ENCODE results near the gene HERPUD1. TPM values are rescaled to one million over a fixed set of nuclear protein-coding genes. Genes with fewer than 3 reads are reported as not detected.

The HERPUD1 gene
- total and polyA plus RNA-seq, 2 of the 8 experiments (the other 6 are each of a cell fraction or from before 2014, with no cell fraction given): 23.3 to 34.7 TPM

DNA sequence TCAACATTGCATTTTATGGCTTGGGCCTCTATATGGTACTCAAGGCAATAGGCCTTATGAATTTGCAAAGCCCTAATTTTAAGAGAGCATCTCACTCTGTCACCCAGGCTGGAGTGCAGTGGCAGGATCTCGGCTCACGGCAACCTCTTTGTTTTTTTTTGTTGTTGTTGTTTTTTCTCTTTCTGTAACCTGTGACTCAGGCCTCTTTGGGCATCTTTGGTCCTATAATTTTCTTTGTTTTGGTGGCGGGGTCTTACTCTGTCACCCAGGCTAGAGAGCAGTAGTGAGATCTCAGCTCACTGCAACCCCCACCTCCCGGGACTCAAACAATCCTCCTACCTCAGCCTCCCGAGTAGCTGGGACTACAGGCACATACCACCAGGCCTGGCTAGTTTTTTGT is 21.8 kb upstream of the HERPUD1 start:
- no peak for FAIRE-seq
- POLR2A ChIA-PET (ENCODE audit: partially characterized antibody): interaction anchor here (0.6 to 3.4 kb wide), 4 partner anchors 8 to 382 kb away, joined by 3 to 13 read pairs (median 4); partner anchors contain the start of gene HERPUD1

More for the DNA sequence above, 21.8 kb upstream of the HERPUD1 start:
- WGBS, 2 experiments (ENCODE audit: extremely low coverage in 1 of 2, insufficient coverage in 1 of 2, insufficient read length in 1 of 2, insufficient replicate concordance in 2 of 2, low coverage in 1 of 2, low lambda C conversion rate in 2 of 2, missing lambda C conversion rate in 1 of 2): 83% methylated on average over 5 of the region's 5 CpGs; no CpG with 5 or more reads in 1 of the 2 experiments
- no peak for DNase-seq (ENCODE audit: low read depth in 1 of 2, low spot score in 2 of 2)
- Histone ChIP-seq H3K14ac (ENCODE audit: insufficient read length) (no peak overlapping the region), H2AFZ (ENCODE audit: low read length) (no peak overlapping the region), H2AK5ac (ENCODE audit: low read depth, low read length) (no peak overlapping the region), H3K79me2 (ENCODE audit: control insufficient read depth in 1 of 2, insufficient read depth in 2 of 2, low read length in 2 of 2) (no peaks in the 10 kb centered on the region), H3K27ac (ENCODE audit: low read depth, low read length) (no peak overlapping the region), H3K56ac (replicated peaks; ENCODE audit: insufficient read length, low read depth, low read length) (no peak overlapping the region), H2BK12ac (ENCODE audit: low read depth, low read length) (no peak overlapping the region), H3K9me3 (ENCODE audit: insufficient read depth in 2 of 2, low read depth in 1 of 2, low read length in 1 of 2) (no peaks in the 10 kb centered on the region), H2BK20ac (ENCODE audit: low read length) (no peak overlapping the region), H3K4ac (replicated peaks; ENCODE audit: insufficient read length, low read depth, low read length) (no peak overlapping the region), H3K23ac (ENCODE audit: insufficient read length) (no peak overlapping the region), H4K8ac (ENCODE audit: extremely low read depth, insufficient read depth, low read length) (no peak overlapping the region), H3K4me2 (ENCODE audit: insufficient read depth in 1 of 2, low read depth in 2 of 2, low read length in 2 of 2) (no peak overlapping the region), H3K9ac (replicated peaks in 1 of 4; ENCODE audit: extremely low read depth in 1 of 4, low read depth in 3 of 4, low read length in 3 of 4) (no peak overlapping the region), H2BK15ac (ENCODE audit: low read length) (no peak overlapping the region), H4K91ac (replicated peaks; ENCODE audit: insufficient read length, low read length) (no peak overlapping the region), H3K23me2 (ENCODE audit: low read depth, low read length) (no peaks in the 10 kb centered on the region), H3K36me3 (ENCODE audit: control insufficient read depth in 2 of 4, insufficient read depth in 4 of 4, low read length in 3 of 4) (no peaks in the 10 kb centered on the region), H3K27me3 (replicated peaks in 1 of 4; ENCODE audit: control insufficient read depth in 3 of 4, extremely low read depth in 1 of 4, insufficient read depth in 3 of 4, low read length in 3 of 4) (no peaks in the 10 kb centered on the region; a peak in 1 of 7 replicates), H2BK120ac (replicated peaks; ENCODE audit: low read depth, low read length) (no peak overlapping the region), H4K5ac (ENCODE audit: insufficient read length, low read depth, low read length) (no peak overlapping the region), H3K4me3 (ENCODE audit: extremely low read depth in 1 of 4, insufficient read depth in 2 of 4, low read depth in 3 of 4, low read length in 4 of 4) (no peak overlapping the region), H2BK5ac (ENCODE audit: low read depth, low read length) (no peak overlapping the region), H3K79me1 (ENCODE audit: low read depth, low read length) (no peaks in the 10 kb centered on the region), H3K18ac (ENCODE audit: extremely low read depth, low read length) (no peak overlapping the region; the same call in 1 of the 2 replicates), H4K20me1 (replicated peaks in 1 of 2; ENCODE audit: control insufficient read depth in 1 of 2, insufficient read depth in 2 of 2, low read length in 2 of 2) (no peaks in the 10 kb centered on the region), H3K4me1 (replicated peaks in 1 of 4; ENCODE audit: control insufficient read depth in 3 of 4, insufficient read depth in 4 of 4, low read length in 3 of 4) (peaks cover 0 to 14% (median under 1%) of the 10 kb centered on the region in 4 experiments; a peak in 3 of 7 replicates)
- CTCF ChIA-PET (ENCODE audit: partially characterized antibody): interaction anchor here (1.2 to 1.9 kb wide), 2 partner anchors 11 to 16 kb away, joined by 3 to 6 read pairs; no protein-coding TSS in a partner anchor
- TF ChIP-seq TAF1 (IDR thresholded peaks at IDR 0.05; ENCODE audit: low read depth, low read length) (no peak), CBX5 (IDR thresholded peaks at IDR 0.05; ENCODE audit: low read depth, low read length) (no peak), RBBP5 (IDR thresholded peaks at IDR 0.05; ENCODE audit: borderline replicate concordance, low read depth, low read length) (no peak), JUN (IDR thresholded peaks at IDR 0.05; ENCODE audit: low read depth, low read length) (no peak), EZH2 (IDR thresholded peaks at IDR 0.05; ENCODE audit: low read depth, low read length, severe bottlenecking) (no peak)
